Spleen (tissue), 11 donors: ENCODE data around the gene NOXA1. TPM values are rescaled to one million over a fixed set of nuclear protein-coding genes. Genes with fewer than 3 reads are reported as not detected.

ENCODE experiments used
- DNase-seq: peaks from one replicate; pipeline ENCODE4 v3.0.0-alpha.2; 2020
- H3K27ac ChIP-seq, 8 donors: fragments of 200-600 bp; sonication (generic) in 7 of 8; 1 replicate in 4 of 8; 2 replicates in 4 of 8; pipeline versions ENCODE4 v1.5.0 to v1.8.0; 2016 to 2021; ENCODE audit warnings: inconsistent platforms in 4 of 8, mild to moderate bottlenecking in 4 of 8, moderate library complexity in 1 of 8
- H3K27me3 ChIP-seq, 7 donors: fragments of 200-600 bp; sonication (generic) in 6 of 7; replicated peaks in 1 of 7; 1 replicate in 4 of 7; 2 replicates in 3 of 7; pipeline versions ENCODE4 v1.5.0 to v1.8.0; 2016 to 2021; ENCODE audit warnings: inconsistent platforms in 3 of 7, mild to moderate bottlenecking in 1 of 7
- H3K36me3 ChIP-seq, 6 donors: fragments of 200-600 bp; sonication (generic) in 5 of 6; 1 replicate in 4 of 6; 2 replicates in 2 of 6; pipeline versions ENCODE4 v1.5.0 to v1.8.0; 2016 to 2021; ENCODE audit warnings: inconsistent platforms in 2 of 6
- H3K4me1 ChIP-seq, 6 donors: fragments of 200-600 bp; sonication (generic) in 5 of 6; 1 replicate in 3 of 6; 2 replicates in 3 of 6; pipeline versions ENCODE4 v1.5.0 to v1.8.0; 2016 to 2021; ENCODE audit warnings: inconsistent platforms in 3 of 6
- H3K4me3 ChIP-seq, 8 donors: fragments of 200-600 bp; sonication (generic) in 7 of 8; 1 replicate in 4 of 8; 2 replicates in 4 of 8; pipeline versions ENCODE4 v1.5.0 to v1.8.0; 2016 to 2021; ENCODE audit warnings: inconsistent platforms in 4 of 8, mild to moderate bottlenecking in 4 of 8, moderate library complexity in 2 of 8
- H3K9me3 ChIP-seq, 8 donors: fragments of 200-600 bp; sonication (generic) in 7 of 8; 1 replicate in 4 of 8; 2 replicates in 4 of 8; pipeline versions ENCODE4 v1.5.0 to v1.8.0; 2016 to 2021; ENCODE audit warnings: inconsistent platforms in 4 of 8
- CTCF ChIP-seq, 11 experiments: fragments of 200-600 bp in 7 of 11; fragments of 450-650 bp in 4 of 11; sonication (generic) in 4 of 11; IDR thresholded peaks in 8 of 11; conservative IDR thresholded peaks in 3 of 11; 1 replicate in 7 of 11; 2 replicates in 4 of 11; pipeline versions ENCODE4 v1.4.0 to v1.8.0; 2016 to 2021; ENCODE audit warnings: antibody characterized with exemption in 11 of 11, inconsistent platforms in 4 of 11, mild to moderate bottlenecking in 1 of 11
- POLR2A ChIP-seq, 3 donors: fragments of 450-650 bp; IDR thresholded peaks; one replicate each; pipeline ENCODE4 v1.5.1; 2017; ENCODE audit warnings: antibody characterized with exemption in 3 of 3, mild to moderate bottlenecking in 1 of 3
- POLR2AphosphoS5 ChIP-seq, 3 donors: sonication (generic); formaldehyde crosslinking; IDR thresholded peaks; one replicate each; pipeline ENCODE4 v1.5.1; 2017; ENCODE audit warnings: antibody characterized with exemption in 3 of 3
- WGBS, 5 donors: extraction: QIAGEN DNeasy Blood & Tissue Kit in 3 of 5; methylation state at CpG; one replicate each; pipeline versions ENCODE4 v1.1.5 to v1.1.7; 2013 to 2018; 5-methylcytosine and 5-hydroxymethylcytosine counted together
- intact Hi-C: fragments of 100-400 bp; cut with DNase I; formaldehyde crosslinking; loops from one replicate; pipeline ENCODE4 v1.15.0; 2023; ENCODE audit warnings: low total_unique reads
- polyA plus RNA-seq, 3 donors: library from polyadenylated mRNA; stranded (reverse); fragments of 200-250 nt; gene quantifications; one replicate each; pipeline ENCODE4 v1.2.1, GENCODE V29; 2013
- total RNA-seq, 7 donors: library from RNA; depleted of rRNA in 3 of 7; stranded (reverse); fragments of >200 nt in 3 of 7; fragmentation: NEBNext Ultra II Directional in 4 of 7; extraction: Animal tissue kit (Norgen Biotek cat#: 25700) in 4 of 7; gene quantifications; one replicate each; pipeline versions ENCODE4 v1.1.0 to v1.2.1, GENCODE V29; 2016 to 2021
- donor health status: healthy with polysubstance abuse.
- donor health status: DM: no; HTN: no; CAD: no; lungs with moderate emphysema.
- donor health status: DM: no; HTN: no; CAD: no.
- donor health status: Bipolar disorder and iron deficiency.
- donor health status: healthy.
- donor health status: DM: no; HTN: no; CAD: no.
- donor health status: DM: yes; HTN: yes; CAD: no.

NOXA1 gene
- total and polyA plus RNA-seq, 10 donors: 1.9 to 15.0 (median 5.9) TPM

GRCh38 chr9:137456061-137456863 is 33.1 kb downstream of the NOXA1 start:
- H3K9me3 ChIP-seq: no peaks in the 10 kb centered on the region
- intact Hi-C loops: no loop called here
- TF ChIP-seq CTCF (IDR thresholded peaks at IDR 0.05 in 8 of 11, conservative IDR thresholded peaks at IDR 0.05 in 3 of 11) (no peak), POLR2AphosphoS5 (IDR thresholded peaks at IDR 0.05) (no peak), POLR2A (IDR thresholded peaks at IDR 0.05) (no peak)
- peak overlapping the region in 3 of 8 donors; percentile 88 for H3K27ac ChIP-seq
- H3K27me3 ChIP-seq: peaks cover 0 to 9% (median 0%) of the 10 kb centered on the region in 7 donors
- peaks cover 29 to 86% (median 66%) of the 10 kb centered on the region in 6 donors for H3K4me1 ChIP-seq
- peak; percentile 64 for DNase-seq
- 78 to 87% (median 86%) methylated on average over 12 of the region's 12 CpGs for WGBS, 5 donors
- no peak overlapping the region for H3K4me3 ChIP-seq
- H3K36me3 ChIP-seq: peaks cover 0 to 37% (median 0%) of the 10 kb centered on the region in 6 donors

- no peak for DNase-seq
- Histone ChIP-seq H3K27ac (no peak overlapping the region), H3K36me3 (peaks cover 0 to 37% (median 0%) of the 10 kb centered on the region in 6 donors), H3K4me1 (peaks cover 35 to 93% (median 72%) of the 10 kb centered on the region in 6 donors), H3K9me3 (no peaks in the 10 kb centered on the region), H3K27me3 (peaks cover 0 to 14% (median 0%) of the 10 kb centered on the region in 7 donors), H3K4me3 (no peak overlapping the region)
- TF ChIP-seq POLR2A (IDR thresholded peaks at IDR 0.05) (no peak), POLR2AphosphoS5 (IDR thresholded peaks at IDR 0.05) (no peak), CTCF (IDR thresholded peaks at IDR 0.05 in 8 of 11, conservative IDR thresholded peaks at IDR 0.05 in 3 of 11) (no peak)
- intact Hi-C loops: no loop called here
- 93 to 98% (median 97%) methylated on average over 6 to 10 of the region's 10 CpGs for WGBS, 5 donors
These were observed 33.7 kb downstream of the NOXA1 start for GRCh38 chr9:137456864-137457405.

DNA sequence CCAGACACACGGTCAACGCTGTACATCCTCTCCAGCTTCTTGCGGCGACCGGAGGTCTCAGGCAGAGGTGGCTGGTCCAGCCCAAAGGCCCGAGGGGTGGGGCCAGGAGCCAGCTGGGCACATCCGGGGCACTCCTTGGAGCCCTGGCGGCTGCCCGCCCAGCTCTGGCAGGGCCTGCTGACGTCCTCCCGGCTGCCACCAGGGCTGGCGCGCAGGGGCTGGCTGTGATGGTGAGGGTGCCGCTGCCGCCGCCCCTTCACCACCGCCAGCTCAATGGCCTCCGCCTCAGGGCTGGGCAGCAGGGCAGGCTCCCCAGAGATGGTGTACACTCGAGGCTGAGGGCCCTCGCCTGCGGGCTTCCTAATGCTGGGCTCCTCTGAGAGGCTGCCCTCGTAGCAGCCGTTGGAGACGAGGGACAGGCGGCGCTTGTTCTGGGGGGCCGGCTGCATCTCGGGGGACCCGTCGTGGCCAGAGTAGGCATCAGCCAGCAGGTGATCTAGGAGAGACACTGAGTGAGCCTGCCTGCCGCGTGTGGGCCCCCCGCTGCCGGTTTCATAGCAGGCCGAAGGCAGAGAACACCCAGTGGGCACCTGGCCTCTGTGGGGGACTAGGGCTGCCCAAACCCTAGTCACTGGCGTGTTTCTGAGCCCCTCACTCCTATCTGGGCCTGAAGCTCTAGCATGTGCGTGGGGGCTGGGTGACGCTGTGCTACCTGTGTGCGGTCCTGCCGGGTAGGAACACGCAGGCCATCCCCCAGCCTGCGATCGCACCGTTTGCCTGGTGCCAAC is 34.4 kb downstream of the NOXA1 start:
- 92 to 96% (median 94%) methylated on average over 22 to 44 of the region's 44 CpGs for WGBS, 5 donors
- Histone ChIP-seq H3K27ac (peak overlapping the region in 2 of 8 donors; percentile 84 to 89), H3K27me3 (peaks cover 0 to 19% (median 0%) of the 10 kb centered on the region in 7 donors), H3K4me3 (peak overlapping the region in 1 of 8 donors; percentile 72), H3K9me3 (no peaks in the 10 kb centered on the region), H3K36me3 (peaks cover 0 to 33% (median 0%) of the 10 kb centered on the region in 6 donors), H3K4me1 (peaks cover 39 to 95% (median 74%) of the 10 kb centered on the region in 6 donors)
- intact Hi-C loops: no loop called here
- no peak for TF ChIP-seq POLR2AphosphoS5 (IDR thresholded peaks at IDR 0.05)
- no peak for TF ChIP-seq CTCF (IDR thresholded peaks at IDR 0.05 in 8 of 11, conservative IDR thresholded peaks at IDR 0.05 in 3 of 11)
- no peak for TF ChIP-seq POLR2A (IDR thresholded peaks at IDR 0.05)
- peak; percentile 83 for DNase-seq
